HG03354 (cell line): ENCODE measurements around the gene COL10A1.

Experiments used
- ATAC-seq: cut with Tn5 transposase; IDR thresholded peaks from one replicate; pipeline ENCODE4 v1.9.1; 2021; ENCODE audit warnings: mild to moderate bottlenecking; ENCODE audit not compliant: unreplicated experiment, poor library complexity, severe bottlenecking

Gene COL10A1

DNA sequence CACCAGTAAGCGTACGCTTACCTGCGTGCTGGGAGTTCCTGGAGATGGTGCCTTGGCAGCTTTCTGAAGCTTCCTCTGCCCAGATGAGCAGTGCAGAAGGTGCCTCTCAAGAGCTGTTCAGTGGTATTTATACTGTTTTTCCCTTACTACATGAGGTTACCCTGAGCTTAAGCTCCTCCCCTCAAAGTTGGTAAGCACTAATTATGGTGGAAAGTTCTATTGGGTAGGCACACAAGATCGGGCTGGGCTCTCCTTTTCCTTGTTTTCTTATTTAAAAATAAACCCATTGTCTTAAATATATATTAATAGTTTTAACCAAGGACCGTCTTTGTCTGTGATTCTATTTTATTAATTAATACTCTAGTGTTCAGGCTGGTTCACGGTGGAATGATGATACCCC, at the start of gene COL10A1:
COL10A1 (minus strand) TSS at position 101 of the 400 bp plus-strand sequence. CDS start 640 bp downstream, outside the sequence.
- no peak for ATAC-seq

DNA sequence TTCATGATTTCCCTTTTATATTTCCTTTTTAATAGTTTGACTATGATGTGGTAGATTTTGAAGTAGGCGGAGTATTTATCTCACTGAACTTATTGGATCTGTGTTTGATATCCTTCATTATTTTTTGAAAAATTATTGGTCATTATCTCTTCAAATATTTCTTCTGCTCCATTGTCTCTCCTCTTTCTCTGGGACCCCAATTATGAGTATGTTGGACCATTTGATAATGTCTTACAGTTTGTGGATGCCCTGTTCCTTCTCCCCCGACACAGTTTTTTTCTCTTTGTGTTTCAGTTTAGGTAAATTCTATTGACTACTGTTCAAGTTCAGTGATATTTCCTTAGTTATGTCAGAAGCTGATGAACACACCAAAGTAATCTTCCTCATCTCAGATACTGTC, 49.4 kb upstream of the COL10A1 start:
- no peak for ATAC-seq

GRCh38 chr6:116173928-116174327, 48.0 kb upstream of the COL10A1 start:
- ATAC-seq: no peak

DNA sequence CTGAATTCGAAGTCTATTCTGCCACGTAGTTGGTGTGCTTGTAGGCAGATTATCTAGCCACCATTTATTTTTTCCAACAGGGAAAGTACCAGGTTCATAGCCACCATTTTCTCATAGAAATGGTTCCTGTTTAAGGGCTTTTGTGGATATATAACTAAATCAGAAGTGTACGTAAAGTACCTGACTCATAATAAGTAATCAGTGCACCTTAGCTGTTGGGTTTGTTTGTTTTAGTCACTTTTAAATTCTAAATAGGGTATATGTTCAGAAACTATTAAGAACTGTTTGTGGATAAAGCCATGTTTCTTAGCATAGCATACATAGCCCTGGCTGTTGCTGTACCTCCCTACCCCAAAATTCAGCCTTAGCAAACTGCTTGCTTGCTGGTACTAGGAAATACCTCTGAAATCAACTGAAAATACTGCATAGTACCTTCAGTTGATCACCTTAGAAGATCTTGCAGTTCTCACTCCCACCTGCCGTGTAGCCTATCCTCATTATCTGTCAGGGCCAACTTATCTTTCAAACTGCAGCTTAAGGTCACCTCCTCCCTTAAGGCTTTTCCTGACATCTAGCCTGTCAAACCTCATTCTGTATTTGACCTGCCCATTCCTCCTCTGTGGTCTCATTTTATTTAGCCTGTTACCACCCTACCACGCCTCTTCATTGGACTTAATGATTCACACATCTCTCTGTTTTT, 44.6 kb upstream of the COL10A1 start:
- ATAC-seq: no peak

- ATAC-seq: no peak
These were observed 43.9 kb upstream of the COL10A1 start for GRCh38 chr6:116169880-116170279.

- no peak for ATAC-seq
These were observed 42.2 kb upstream of the COL10A1 start for GRCh38 chr6:116168148-116168547.

DNA sequence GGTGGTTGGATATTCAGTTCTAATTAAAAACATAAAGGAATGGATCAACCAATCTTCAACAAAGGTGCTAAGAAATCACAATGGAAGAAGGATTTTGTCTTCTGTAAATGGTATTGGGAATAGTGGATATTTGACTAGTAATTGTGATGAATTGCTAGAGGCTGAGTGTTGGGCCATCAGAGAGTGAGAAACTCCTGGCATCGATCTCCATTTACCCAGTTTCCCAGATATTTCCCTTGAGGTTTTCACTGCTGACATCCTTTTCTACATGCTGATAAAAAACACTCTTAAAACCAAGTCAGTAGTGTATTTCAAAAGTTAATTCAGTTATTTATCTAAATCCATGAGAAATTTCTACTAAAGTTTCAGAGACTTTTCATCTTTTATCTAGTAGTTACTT, 40.4 kb upstream of the COL10A1 start:
- ATAC-seq: no peak

GRCh38 chr6:116165596-116165995, 39.7 kb upstream of the COL10A1 start:
- ATAC-seq: peak; percentile 54

- peak; percentile 78 for ATAC-seq
These were observed 34.0 kb upstream of the COL10A1 start for GRCh38 chr6:116159782-116160524.

DNA sequence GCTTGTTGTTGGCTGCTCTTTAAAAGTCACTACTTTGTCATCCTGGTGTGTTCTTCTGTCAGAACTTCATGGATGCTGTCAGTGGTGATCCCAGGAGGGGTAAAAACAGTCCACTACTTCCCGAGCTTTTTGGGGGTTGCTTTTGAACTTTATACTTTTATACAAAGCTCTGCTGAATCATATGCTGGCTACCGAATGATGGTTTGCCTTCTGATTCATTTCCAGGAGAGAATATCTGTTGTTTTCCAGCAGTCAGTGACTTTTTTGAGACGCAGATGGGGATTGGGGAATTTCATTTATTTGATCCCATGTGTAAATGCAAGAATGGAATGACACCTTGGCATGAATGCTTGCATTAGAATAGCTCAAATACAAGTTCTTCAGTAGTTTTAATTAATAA, 32.7 kb upstream of the COL10A1 start:
- ATAC-seq: no peak

DNA sequence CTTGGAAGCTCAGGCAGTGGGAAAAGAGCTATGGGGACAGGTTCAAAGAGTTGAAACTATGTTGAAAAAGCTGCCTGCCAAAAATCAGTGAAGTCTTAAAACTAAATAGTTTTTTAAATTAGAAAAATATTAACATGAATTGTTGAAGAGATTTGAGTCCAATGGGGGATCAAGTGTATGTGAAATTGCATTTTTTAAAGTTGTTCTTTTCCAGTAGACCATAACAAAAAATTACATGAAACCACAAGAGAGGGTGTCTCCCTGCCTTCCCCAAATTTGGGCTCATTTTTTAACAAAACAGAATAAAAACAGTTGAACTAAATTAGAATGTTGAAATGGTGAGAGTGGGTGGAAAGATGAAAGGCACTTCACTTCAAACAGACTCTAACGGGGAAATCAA, 31.5 kb upstream of the COL10A1 start:
- ATAC-seq: no peak

DNA sequence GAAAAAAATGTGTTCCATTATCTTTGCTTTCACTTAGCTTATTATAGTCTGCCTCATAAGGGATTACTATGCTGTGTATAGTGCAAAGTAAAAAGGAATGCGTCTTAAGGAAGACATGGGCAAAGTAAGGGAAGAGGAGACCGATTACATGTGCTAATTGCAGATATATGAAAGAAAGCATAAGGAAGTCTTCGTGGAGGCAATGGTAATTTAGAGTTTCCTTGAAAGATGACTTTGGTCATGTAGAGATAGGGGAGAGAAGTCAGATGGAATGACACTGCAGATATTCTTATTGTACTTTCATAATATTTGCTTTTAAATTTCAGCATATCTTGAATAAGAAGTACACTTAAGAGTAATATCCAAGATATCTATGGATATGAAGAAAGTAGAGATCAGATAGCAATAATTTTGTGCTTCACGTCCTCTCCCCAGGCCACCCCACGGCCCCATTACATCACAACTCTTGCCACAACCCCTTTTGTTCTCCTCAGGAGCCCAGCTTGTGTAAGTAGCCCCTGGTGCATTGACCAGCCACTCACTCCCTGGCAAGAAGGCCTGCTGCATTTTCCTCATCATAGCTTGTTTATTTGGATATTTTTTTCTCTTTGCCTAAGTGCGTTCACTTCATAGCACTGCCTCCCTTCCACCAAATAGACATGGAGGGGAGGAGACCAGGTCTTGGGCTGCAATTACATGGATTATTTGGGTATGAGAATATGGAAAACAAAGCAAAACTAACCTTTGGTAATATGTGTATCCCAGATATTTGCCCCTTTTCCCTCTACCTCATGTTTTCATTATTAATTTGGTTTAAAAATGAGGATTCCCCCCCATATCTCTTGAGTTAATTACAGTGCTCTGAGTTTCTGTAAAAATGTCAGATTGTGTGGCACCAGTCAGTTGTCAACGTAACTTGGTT, 30.7 kb upstream of the COL10A1 start:
- ATAC-seq: no peak

DNA sequence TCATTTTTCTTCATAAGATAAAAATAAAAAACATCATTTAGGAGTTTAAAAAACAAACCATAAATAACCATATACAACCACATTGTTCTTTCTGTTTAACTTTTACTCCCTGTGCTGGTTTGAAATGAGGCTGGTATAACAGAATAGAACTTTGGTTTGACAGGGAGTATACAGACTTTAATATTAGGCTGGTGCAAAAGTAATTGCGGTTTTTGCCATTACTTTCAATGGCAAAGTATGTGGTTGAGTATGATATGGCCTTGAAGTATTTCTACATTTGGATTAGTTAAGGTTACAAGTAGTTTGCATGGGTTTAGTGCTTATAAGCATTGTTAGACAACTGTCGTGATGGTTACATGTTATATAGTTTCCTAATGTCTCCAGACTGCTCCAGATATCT, 29.0 kb upstream of the COL10A1 start:
- ATAC-seq: no peak

DNA sequence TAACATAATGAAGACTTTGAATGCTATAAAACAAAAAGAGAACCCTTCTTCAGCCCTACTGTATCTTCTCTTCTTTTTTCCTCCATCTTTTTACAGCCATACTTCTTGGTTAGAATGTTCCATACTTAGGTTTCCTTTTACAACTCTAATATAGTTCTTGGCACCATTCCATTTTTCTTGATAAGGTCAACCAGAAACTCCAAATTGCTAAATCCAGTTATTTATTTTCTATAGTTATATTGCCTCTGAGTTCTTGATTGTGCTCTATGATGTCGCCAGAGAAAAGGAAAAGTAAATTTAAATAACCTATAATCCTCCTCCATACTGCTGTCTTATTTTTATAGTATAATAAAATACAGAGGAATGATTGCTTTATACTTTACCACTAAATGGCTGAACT, 26.7 kb upstream of the COL10A1 start:
- ATAC-seq: no peak

- ATAC-seq: no peak
These were observed 20.1 kb upstream of the COL10A1 start for GRCh38 chr6:116145803-116146675.

DNA sequence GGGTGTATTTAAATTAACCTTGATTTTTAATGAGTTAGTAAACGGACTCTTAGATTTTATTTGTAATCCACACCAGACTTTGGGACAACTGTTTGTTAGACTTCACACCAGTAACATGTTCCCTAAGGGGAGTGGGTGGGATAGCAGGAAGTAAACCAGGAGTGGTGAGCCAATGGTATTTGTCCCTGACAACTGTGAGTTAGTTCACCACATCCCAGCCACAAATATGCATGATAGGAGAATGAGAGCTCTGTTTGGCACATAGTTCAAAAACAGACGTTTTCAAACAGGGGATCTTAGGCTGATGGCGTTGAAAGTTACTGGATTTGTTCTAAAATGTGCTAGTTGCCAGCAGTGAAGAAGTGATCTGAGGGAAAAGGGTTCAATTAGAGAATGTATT, 18.7 kb upstream of the COL10A1 start:
- no peak for ATAC-seq

DNA sequence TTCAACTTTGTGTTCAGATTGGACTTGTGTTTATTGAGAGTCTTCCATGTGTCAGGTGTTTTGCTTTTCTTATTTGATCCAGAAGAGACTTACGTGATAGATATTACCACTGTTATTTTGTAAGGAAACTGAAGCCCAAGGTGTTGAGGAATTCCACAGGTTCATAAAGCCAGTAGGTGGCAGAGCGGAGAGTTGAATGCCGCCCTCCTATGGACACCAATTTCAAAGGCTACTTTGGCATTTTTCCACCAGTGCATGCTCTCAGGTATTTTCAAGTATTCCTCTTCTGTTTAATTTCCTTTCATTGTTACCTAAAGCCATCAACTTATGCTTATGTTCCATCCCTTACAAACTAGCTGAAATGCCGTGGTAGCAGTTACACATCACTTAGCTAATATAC, 14.0 kb upstream of the COL10A1 start:
- ATAC-seq: no peak

GRCh38 chr6:116136933-116137340, 11.0 kb upstream of the COL10A1 start:
- ATAC-seq: no peak

DNA sequence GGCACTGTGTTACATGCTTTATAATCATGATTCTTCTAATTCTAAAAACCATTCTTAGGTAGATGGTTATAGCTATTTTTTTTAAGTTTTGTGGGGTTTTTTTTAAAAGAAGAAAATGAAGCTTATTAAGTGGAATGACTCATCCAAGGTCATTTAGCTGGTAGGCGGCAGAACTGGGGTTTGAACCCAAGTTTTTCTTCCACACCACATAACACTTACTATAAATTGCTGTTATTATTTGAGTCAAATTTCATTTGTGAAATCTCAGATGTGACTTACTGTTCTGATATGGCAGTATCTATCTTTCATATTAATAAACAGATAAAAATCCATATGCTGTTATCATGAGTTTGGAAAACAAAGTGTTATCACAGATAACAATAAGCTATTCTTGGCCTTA, 10.4 kb upstream of the COL10A1 start:
- no peak for ATAC-seq
